ENCODE measurements around the gene LMF2.
A peak's percentile ranks its signal among the peaks of the same experiment; 100 is the strongest.

The LMF2 gene

DNA sequence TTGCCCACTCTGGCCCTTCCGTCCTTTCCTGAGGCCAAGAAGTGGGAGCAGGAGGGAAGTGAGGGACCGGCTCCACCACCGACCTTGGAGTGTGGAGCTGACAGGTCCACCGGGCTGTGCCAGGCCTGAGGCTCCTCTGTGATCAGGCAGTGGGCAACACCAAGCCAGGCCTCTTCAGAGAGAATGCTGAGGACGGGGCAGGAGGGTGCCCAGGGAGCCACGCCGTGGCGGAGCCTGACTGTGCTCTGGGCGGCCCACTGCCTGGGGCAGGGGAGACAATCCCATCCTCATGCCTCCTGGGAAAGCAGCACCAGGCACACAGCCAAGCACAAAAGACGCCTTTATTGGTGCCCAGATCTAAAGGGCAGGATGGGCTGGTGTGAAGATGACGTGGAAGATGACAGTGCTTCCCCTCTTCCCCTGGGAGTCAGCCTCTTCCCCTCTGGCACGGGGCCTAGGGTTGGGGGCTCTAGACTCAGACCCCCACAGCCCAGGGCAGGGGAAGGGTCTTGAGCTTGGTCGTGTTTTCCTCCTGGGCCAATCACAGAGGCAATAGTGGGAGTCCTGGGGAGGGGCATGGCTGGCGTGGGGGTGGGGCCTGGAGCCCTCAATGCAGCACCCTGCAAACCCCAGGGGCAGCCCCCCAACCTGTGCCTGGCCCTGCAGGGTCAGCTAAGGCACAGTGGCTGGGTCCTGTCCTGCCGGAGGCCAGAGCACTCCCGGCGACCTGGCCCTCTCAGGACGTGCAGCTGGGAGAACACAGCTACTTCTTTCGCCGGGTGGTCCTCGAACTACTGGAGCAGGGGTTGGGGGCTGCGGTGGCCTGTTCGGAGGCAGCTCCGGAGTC, 4.7 kb downstream of the LMF2 start:
- DNase-seq (ENCODE audit: low read depth), result no peak

DNA sequence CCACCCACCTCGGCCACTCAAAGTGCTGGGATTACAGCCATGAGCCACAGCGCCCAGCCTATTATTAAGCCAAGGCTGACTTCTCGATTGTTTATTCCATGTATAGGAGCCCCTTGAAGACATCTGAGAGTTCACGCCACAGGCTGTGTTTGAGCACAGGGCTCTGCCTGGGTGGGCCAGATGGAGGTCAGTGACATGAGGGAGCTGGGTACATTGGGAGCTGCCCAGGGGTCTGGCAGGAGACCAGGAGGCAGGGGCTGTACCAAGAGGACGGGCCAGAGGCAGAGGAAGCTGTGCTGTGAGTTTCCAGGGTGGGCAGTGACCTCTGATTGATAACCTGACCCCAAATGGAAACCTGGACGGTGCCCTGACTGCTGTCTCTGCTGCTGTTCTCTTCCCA, 5.4 kb downstream of the LMF2 start:
- no peak for DNase-seq (ENCODE audit: low read depth)

DNA sequence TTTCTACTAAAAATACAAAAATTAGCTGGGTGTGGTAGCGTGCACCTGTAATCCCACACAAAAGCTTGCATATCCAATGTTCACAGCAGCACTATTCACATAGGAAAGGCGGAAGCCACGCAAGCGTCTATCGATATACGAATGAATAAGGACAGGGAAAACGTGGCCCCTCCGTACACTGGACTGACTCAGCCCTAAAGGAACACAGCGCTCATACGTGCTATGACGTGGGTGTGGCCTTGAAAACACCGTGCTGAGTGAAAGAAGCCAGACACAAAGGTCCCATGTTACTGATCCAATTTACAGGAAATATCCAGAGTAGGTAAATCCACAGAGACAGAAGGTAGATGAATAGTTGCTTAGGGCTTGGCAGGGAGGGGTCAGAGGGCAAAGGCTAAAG, 7.0 kb downstream of the LMF2 start:
- DNase-seq (ENCODE audit: low read depth), result no peak

DNA sequence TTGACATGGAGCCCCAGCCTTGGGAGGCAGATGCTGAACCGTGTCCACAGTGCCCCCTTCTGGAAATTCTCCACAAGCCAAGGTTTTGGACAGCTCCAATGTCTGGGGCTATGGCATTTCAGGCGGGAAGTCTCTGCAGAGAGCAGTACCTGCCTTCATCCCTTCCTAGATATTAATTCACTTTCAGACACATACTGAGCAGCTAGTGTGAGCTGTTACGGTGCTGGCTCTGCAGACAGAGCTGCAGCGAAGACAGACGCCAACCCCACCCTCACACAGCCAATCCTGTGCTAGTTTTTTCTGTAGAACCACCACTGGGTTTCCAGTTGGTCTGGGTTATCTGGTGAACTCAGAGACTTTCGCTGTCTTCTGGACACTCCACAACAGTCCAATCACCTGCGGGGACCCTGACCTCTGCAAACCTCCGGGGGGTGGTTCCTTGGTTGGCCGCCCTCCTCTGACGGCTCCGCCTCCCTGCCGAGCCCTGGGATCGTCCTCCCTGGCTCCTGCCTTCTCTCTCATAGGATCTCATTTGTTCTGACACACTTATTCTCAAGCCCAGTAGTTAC, 9.1 kb downstream of the LMF2 start:
- peak; percentile 57 for DNase-seq (ENCODE audit: low read depth)

DNA sequence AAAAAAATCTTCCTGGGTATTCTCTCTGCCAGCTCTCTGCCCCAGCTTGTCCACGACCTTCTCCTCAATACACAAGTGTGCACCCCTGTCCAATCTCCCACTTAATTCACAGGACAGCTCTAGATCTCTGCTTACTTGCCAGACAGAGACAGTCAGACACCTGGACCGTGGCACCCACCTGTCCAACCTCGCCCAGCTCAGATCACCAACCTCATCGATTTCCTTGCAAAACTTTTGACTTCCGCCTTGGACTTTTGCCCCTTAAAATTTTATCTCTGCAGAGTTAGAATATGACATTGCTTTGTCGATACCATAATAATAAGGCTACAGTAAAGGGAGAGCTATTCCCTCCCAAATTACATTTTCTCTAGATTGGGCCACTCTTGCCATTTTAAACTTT, 10.4 kb downstream of the LMF2 start:
- no peak for DNase-seq (ENCODE audit: low read depth)

DNA sequence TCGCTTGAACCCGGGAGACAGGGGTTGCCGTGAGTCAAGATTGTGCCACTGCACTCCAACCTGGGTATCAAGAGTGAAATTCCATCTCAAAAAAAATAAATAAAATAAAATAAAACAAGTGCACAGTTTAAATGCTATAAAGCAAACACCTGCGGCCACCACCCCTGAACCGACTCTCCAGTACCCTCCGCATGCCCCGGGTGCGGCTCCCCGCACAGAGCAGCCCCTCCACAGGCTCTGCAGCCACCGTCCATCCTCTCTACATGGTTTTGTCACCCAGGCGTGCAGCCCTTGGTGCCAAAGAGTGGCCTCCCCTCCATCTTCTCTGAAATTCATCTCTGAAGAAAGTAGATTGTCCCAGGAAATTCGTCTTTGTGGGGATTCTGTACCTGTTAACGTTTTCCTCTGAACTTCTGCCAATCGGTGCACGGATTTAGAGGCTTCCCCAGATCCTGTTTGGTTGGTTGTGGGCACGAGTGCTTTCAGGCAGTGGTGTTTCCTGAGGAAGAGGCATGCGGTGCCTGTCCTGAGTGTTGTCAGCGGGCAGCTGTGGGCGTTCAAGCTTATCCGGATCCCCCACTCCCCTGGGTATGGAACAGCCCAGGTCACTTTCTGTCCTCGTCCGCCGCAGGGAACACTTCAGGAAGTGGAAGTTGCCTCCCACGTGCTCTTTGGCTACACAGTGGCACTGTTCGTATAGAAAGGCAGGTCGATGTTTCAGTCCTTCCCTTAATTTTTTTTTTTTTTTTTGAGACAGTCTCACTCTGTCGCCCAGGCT, 16.8 kb downstream of the LMF2 start:
- DNase-seq (ENCODE audit: low read depth), result no peak

DNA sequence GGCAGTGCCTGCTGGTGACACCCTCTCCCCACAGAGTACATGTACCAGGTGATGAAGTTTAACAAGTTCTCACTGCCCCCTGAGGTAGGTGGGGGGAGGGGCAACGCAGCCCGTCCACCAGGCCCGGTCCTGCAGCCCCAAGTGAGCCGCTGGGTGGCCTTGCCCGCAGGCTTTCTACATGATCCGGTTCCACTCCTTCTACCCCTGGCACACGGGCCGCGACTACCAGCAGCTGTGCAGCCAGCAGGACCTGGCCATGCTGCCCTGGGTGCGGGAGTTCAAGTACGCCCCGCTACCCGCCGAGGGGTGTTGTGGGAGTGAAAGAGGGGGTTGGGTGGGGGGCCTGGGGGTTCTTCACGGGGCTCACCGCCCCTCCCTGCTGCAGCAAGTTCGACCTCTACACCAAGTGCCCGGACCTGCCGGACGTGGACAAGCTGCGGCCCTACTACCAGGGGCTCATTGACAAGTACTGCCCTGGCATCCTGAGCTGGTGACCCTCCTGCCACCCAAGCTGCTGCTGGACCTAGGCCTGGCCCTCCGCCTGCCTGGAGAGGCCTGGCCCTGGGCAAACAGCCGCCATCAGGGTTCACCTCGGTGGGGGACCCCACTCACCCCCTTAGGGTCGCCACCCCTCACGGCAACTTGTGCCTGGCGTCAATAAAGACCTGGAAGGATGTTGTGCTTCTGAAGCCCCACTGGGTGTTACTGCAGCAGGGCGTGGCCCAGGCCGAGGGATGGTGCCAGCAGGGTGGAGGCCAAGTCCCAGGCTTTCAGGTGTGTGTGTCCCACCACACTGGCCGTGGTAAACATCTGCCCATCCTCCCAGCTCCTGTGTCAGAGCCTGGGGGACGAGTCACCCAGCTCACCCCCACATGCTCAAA, 17.9 kb downstream of the LMF2 start:
- no peak for DNase-seq (ENCODE audit: low read depth)

DNA sequence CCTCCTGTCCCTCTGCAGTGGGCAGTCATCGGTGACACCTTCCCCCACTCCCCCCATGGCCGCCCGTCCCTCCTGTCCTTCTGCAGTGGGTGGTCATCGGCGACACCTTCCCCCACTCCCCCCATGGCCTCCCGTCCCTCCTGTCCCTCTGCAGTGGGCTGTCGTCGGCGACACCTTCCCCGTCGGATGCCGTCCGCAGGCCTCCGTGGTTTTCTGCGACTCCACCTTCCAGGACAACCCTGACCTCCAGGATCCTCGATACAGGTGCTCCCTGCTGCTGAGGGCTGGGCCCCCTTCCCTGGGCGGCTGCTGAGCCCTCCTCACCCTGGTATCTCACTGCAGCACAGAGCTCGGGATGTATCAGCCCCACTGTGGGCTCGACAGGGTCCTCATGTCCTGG, 18.6 kb downstream of the LMF2 start:
- DNase-seq (ENCODE audit: low read depth), result no peak

DNA sequence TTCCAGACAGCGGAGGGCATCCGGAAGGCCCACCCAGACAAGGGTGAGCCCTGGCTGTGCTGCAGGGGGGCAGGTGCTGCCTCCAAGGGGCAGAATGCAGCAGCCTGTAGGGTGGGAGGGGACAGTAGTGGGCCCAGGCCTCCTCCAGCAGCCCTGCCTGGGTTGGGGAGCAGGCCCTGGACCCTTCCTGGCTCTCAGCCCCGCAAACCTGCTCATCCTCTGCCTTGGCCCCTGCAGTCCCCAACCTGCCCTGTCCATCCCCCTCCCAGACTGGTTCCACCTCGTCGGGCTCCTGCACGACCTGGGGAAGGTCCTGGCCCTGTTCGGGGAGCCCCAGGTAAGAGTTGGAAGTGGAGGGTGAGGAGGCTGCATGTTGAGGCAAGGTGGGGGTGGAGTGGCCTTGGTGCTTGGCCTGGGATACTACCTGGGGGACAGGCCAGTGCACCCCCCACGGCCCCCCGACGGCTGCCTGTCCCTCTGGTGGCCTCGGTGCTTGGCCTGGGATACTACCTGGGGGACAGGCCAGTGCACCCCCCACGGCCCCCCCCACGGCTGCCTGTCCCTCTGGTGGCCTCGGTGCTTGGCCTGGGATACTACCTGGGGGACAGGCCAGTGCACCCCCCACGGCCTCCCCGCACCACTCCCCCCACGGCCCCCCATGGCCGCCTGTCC, 19.4 kb downstream of the LMF2 start:
- no peak for DNase-seq (ENCODE audit: low read depth)

DNA sequence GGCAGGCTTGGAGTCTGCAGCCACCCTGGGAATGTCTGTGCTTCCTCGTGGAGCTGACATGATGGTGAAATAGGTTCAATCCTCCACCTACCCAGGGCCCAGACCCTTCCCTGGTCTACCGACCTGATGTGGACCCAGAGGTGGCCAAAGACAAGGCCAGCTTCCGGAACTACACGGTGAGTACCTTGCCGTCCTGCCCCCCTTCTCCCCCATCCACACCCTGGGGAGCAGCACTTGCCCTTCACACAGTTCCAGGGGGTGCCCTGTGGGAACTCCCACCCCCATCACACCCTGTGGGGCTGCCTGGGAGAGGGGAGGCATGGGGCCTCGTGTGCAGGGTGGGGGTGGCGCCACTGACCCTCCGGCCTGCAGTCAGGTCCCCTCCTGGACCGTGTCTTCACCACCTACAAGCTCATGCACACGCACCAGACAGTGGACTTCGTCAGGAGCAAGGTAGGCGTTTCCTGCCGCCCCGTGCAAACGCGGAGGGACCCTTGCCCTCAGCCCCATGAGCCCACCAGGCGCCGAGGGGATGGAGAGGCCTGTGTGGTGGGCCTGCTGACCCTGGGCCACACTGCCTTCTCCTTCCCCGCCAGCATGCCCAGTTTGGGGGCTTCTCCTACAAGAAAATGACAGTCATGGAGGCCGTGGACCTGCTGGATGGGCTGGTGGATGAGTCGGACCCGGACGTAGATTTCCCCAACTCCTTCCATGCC, 20.1 kb downstream of the LMF2 start:
- DNase-seq (ENCODE audit: low read depth), result no peak

DNA sequence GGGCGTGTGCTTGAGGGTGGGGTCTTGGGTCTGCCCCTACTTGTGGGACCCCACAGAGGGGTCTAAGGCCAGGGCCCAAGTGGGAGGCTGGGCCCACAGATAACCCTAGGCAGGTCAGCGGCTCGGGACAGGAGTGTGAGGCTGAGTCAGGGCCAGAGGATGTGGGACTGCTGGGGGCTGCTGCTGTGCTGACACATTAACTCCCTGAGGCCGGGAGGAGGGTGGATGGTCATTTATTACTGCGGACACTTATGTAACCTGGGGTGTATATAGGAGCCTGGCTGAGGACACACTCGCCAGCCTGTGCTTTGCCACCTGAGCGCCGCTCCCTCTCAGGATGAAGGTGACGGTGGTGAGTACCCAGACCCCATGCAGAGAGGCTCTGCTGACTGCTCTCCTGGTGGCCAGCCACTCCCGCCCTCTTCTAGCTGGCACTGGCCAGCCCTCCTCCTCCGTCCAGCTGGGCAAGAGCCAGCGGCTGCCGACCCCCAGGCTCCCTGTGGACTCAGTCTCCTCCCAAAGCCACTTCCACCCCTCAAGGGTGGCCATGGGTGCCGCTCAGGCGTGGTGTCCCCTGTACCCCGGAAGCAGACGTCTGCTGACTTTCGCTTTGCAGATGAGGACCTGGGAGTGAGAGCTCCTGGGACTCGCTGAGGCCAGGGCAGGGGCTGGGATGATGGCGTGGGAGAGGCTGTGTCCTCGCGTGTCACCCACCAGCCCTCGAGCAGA, 20.8 kb downstream of the LMF2 start, which contains the start of gene MIOX:
Gene MIOX, plus strand, starts transcription at position 299 of the 729 bp plus-strand sequence. Its CDS starts 39 bp downstream, at position 338.
- no peak for DNase-seq (ENCODE audit: low read depth)

DNA sequence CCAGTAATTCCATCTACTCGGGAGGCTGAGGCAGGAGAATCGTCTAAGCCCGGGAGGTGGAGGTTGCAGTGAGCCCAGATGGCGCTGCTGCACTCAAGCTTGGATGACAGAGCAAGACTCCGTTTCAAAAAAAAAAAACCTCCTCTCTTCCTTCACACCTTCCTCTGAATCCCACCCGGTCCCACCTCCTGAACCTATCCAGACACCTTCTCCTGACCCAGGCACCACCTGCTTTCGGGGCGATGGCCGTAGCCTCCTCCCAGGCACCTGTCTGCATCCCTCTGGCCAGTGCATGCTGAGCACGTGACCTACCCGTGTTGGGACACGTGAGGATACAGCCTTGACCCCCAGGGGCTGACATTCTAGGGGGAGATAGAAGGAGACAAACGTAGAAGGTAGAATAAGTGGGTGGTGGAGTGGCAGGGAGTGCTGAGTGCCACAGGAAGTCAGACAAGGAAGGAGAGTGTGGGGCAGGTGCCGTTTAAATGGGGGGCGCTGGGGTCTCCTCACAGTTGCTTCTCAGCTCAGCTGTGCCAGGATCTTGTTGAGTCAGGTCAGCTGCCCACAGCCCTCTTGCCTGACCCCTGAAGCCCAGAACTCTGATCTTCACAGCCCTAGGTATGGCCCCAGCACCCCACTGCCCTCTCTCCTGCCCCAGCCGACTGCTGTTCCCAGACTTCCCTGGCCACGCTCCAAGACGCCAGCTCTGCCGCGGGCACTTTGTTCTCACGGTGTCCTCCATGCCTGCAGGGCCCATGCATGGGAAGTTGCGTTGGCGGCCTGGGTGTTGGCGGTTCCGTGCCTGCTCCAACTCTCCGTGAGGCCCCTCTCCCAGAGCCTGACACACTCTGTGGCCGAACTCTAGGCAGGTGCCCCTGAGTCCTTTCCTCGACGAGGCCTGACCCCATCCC, 22.0 kb downstream of the LMF2 start:
- DNase-seq (ENCODE audit: low read depth), result no peak

DNA sequence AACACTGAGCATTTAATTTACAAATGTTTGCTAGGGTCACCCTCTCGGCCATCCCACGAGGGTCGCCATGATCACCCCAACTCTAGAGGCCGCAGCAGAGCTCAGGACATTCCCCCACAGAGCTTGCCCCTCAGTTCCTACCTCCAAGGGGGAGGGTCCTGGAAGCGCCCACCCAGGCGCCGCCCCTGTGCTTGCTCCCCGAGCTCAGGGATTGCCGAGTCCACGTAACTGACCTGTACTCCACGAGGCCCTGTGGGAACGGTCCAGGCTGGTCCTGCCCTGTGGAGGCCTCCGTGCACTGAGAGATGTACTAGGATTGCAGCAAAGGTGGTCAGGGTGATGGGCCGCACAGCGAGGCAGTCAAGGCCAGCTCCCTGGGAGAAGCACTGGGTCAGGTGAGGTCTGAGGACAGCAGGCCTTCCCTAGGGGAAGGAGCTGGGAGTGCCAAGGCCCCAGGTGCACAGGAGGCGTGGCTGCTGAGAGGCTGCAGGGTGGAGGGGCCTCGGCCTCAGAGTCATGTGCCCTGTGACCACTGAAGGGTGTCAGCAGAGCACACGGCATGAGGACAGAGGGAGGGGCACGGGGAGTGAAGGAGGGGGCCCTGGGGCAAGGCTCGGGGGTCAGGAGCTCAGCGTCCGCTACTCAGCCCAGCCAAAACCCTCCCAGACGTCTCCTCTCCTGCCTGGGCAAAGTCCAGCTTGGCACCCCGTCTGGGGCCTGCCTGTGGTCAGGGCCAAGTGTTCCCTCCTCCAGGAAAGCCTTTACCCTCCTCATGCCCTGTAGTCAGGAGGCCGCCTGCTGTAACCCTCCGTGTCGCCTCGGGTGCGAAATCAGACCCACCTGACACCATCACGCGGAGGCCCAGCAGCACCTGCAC, 23.3 kb downstream of the LMF2 start:
- DNase-seq (ENCODE audit: low read depth), result no peak

DNA sequence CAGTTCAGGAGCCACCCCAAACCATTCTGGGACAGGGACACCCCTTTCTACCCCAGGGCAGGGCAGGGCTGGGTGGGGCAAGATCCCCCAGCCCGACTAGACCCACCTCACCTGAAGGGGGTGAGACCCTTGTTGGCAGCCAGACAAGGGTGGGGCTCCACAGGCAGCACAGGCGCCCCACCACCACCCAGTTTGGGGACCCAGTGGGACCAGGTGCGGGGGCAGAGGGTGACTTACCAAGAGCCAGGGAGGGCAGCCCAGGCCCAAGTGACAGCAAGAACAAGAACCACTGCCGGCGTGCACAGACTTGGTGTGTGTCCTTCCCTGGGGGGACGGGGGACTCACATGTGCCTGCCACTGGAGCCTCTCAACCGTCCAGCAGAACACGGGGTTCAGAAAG, 23.9 kb downstream of the LMF2 start:
- no peak for DNase-seq (ENCODE audit: low read depth)

DNA sequence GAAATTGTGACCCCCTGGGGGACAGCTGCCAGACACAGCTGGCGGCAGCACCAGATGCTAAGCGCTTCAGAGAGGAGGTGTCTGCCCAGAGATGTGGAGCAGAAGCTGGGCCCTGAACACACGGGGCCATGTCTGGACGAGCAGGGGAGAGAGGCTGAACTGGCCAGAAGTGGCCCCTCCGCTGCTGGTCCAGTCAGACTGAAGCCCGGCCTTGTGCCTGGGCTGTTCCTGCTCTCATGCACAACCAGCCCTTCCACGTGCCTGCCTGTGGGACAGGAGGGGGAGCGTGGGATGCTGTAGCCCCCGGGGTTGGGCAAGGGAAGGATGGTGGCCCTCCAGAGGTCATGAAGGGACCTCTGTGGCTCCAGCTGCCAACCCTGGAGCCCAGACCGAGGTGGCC, 24.4 kb downstream of the LMF2 start:
- DNase-seq (ENCODE audit: low read depth), result no peak

DNA sequence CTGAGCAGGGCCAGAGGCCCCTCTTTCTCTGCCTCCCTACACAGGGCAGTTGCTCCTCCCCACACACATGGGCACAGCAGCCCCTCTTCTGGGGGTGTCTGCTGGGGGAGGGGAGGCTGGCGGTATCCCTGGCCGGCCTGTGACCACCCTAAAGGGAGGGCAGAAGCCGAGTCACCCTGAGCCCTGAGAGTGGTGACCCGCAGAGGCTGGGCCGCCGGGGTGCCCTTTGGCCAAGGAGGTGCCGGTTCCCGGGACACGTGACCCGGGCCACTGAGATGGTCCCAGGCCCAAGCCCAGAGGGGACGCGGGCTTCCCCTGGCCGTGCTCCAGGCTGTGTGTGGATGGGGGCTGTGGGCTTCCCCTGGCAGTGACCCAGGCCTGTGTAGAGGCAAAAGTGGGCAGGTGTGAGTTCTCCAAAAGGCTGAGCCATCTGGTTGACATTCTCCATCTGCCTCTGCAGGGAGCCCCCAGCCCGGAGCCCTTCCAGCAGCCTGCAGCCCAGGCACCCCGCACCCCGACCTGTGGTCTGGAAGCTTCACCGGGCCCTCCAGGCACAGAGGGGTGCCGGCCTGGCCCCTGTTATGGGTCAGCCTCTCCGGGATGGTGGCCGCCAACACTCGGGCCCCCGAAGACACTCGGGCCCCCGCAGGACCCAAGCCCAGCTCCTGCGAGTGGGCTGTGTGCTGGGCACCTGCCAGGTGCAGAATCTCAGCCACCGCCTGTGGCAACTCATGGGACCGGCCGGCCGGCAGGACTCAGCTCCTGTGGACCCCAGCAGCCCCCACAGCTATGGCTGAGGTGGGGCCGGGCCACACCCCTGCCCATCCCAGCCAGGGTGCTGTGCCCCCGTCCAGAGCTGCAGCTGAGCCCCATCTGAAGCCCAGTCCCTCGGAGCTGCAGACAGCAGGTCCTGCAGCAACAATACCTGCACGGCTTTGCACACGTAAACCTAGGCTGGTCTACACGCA, 25.1 kb downstream of the LMF2 start:
- no peak for DNase-seq (ENCODE audit: low read depth)

All from iris pigment epithelial cell (primary cell).